ENCODE measurements around the gene RASSF3.

DNA sequence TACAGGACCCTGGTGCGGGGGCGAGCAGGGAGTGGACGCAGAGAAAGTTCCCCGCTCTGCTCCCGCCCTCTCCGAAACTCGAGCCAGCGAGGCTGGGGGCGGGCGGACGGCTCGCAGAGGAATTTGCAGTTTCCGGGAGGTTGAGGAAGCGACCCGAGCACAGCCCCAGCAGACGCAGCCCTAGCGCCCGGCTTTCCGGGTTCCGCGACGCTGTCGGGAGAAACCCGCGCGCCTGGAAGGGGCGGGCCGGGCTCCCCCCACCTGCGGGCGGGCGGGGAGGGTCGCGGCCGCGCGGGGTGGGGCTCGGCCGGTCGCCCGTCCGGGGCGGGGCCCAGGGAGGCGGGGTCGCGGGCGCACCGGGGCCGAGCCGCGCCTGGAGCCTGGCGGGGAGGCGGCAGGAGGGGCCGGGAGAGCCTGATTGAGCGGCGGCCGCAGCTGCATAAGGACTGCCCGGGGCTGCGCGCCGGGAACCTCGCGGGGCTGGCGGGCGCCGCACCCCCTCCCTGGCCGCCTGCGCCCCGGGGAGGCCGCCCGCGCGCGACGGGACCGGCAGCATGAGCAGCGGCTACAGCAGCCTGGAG, at the start of gene RASSF3:
- no peak for TF ChIP-seq CTCF (IDR thresholded peaks at IDR 0.05)
- TF ChIP-seq ZFX (IDR thresholded peaks at IDR 0.05; ENCODE audit: borderline replicate concordance): no peak
